H54 (cell line): Measurements from ENCODE around the gene BRD7.
"Not testable (repeated sequence)": the region's sequence is repeated elsewhere in the genome, so short reads cannot be mapped to it uniquely, and the experiment has no call there.

Source experiments
- DNase-seq: peaks from one replicate; pipeline ENCODE4 v3.0.0; 2011; ENCODE audit warnings: low spot score, mixed read lengths; ENCODE audit not compliant: insufficient read length
- FAIRE-seq: peaks from 3 replicates; lab custom pipeline; 2011; peaks lifted over from hg19 to GRCh38; lab: Jason Lieb, UNC
- POLR2A ChIP-seq: IDR thresholded peaks from 2 replicates; pipeline ENCODE4 v1.6.1; 2011; ENCODE audit warnings: low read depth, mild to moderate bottlenecking, low read length

The BRD7 gene

GRCh38 chr16:50359626-50360025 is 9.2 kb downstream of the BRD7 start:
- DNase-seq = no peak
- no peak for FAIRE-seq
- no peak for TF ChIP-seq POLR2A

- no peak for TF ChIP-seq POLR2A
- no peak for FAIRE-seq
- DNase-seq = no peak
These were observed 13.9 kb downstream of the BRD7 start for GRCh38 chr16:50354629-50355456.

GRCh38 chr16:50354082-50354481 is 14.7 kb downstream of the BRD7 start:
- no peak for DNase-seq
- TF ChIP-seq POLR2A = no peak
- FAIRE-seq = no peak

- FAIRE-seq (peak; percentile 77), DNase-seq (no peak)
- no peak for TF ChIP-seq POLR2A
These were observed 16.8 kb downstream of the BRD7 start for GRCh38 chr16:50351952-50352351.

GRCh38 chr16:50351116-50351515 is 17.7 kb downstream of the BRD7 start:
- FAIRE-seq (no peak), DNase-seq (no peak)
- no peak for TF ChIP-seq POLR2A

GRCh38 chr16:50345210-50345609 is 23.6 kb downstream of the BRD7 start:
- not testable (repeated sequence) for DNase-seq, FAIRE-seq

- DNase-seq, FAIRE-seq: not testable (repeated sequence)
These were observed 25.2 kb downstream of the BRD7 start for GRCh38 chr16:50343566-50343965.

- DNase-seq (no peak), FAIRE-seq (no peak)
- no peak for TF ChIP-seq POLR2A
These were observed 28.2 kb downstream of the BRD7 start for GRCh38 chr16:50340578-50340977.

GRCh38 chr16:50338371-50339231 is 30.2 kb downstream of the BRD7 start:
- TF ChIP-seq POLR2A = no peak
- FAIRE-seq = peak; percentile 86

GRCh38 chr16:50336884-50337283 is 31.9 kb downstream of the BRD7 start:
- DNase-seq = no peak
- TF ChIP-seq POLR2A = no peak
- no peak for FAIRE-seq

More at GRCh38 chr16:50338371-50339231, 30.2 kb downstream of the BRD7 start:
- no peak for DNase-seq

GRCh38 chr16:50335196-50335958 is 33.4 kb downstream of the BRD7 start:
- DNase-seq (no peak), FAIRE-seq (peak; percentile 52)
- no peak for TF ChIP-seq POLR2A

- TF ChIP-seq POLR2A = no peak
- FAIRE-seq (no peak), DNase-seq (no peak)
These were observed 34.4 kb downstream of the BRD7 start for GRCh38 chr16:50334106-50334975.

GRCh38 chr16:50332599-50332998 is 36.2 kb downstream of the BRD7 start:
- FAIRE-seq = no peak
- no peak for TF ChIP-seq POLR2A
- DNase-seq = no peak
